T-cell (primary cell): ENCODE results near the gene SEMA3A. TPM values are rescaled to one million over a fixed set of nuclear protein-coding genes. Genes with fewer than 3 reads are reported as not detected.

Source experiments
- ATAC-seq, 4 experiments: fragments of 200-7000 bp in 3 of 4; fragments of 150-1000 bp in 1 of 4; cut with Tn5 transposase; replicated peaks in 1 of 4; 1 replicate in 3 of 4; 2 replicates in 1 of 4; pipeline ENCODE4 v1.10.0; 2021; ENCODE audit warnings: moderate library complexity in 3 of 4, mild to moderate bottlenecking in 2 of 4, moderate number of reproducible peaks in 1 of 4
- CTCF ChIA-PET, 2 donors: fragments of 300-600 bp; sonication (Branson Sonifier 250); formaldehyde crosslinking; loops; one replicate each; lab custom pipeline; 2022; ENCODE audit warnings: antibody characterized with exemption in 2 of 2; lab: Charles Lee
- POLR2A ChIA-PET, 2 donors: fragments of 300-600 bp; sonication (Branson Sonifier 250); formaldehyde crosslinking; loops; one replicate each; lab custom pipeline; 2022; ENCODE audit warnings: antibody characterized with exemption in 2 of 2; lab: Charles Lee
- DNase-seq, 35 experiments: peaks; one replicate each; pipeline versions ENCODE4 v3.0.0 to v3.0.0-alpha.2; 2013 to 2023
- H3K27ac ChIP-seq: one replicate; pipeline ENCODE4 v1.5.1; 2013; ENCODE audit warnings: low read length
- H3K27me3 ChIP-seq, 2 experiments: replicated peaks in 1 of 2; 1 replicate in 1 of 2; 2 replicates in 1 of 2; pipeline versions ENCODE4 v1.6.1 to v1.7.0; 2013; ENCODE audit warnings: low read length in 1 of 2, mixed read lengths in 1 of 2; ENCODE audit not compliant: control insufficient read depth in 2 of 2, insufficient read depth in 2 of 2; ENCODE audit errors: extremely low read depth in 1 of 2
- H3K36me3 ChIP-seq, 2 donors: 1 replicate in 1 of 2; 2 replicates in 1 of 2; pipeline versions ENCODE4 v1.6.1 to v1.7.0; 2013; ENCODE audit warnings: low read length in 1 of 2; ENCODE audit not compliant: control insufficient read depth in 2 of 2, insufficient read depth in 1 of 2; ENCODE audit errors: extremely low read depth in 1 of 2
- H3K4me1 ChIP-seq, 2 experiments: 1 replicate in 1 of 2; 2 replicates in 1 of 2; pipeline versions ENCODE4 v1.6.1 to v1.7.0; 2013; ENCODE audit warnings: low read length in 2 of 2, mixed read lengths in 1 of 2; ENCODE audit not compliant: insufficient read depth in 2 of 2, control insufficient read depth in 1 of 2; ENCODE audit errors: extremely low read depth in 1 of 2
- H3K4me3 ChIP-seq, 2 donors: 1 replicate in 1 of 2; 2 replicates in 1 of 2; pipeline versions ENCODE4 v1.5.1 to v1.7.0; 2013; ENCODE audit warnings: mild to moderate bottlenecking in 2 of 2, low read length in 1 of 2, moderate library complexity in 1 of 2; ENCODE audit not compliant: control insufficient read depth in 1 of 2; ENCODE audit errors: extremely low read depth in 1 of 2
- H3K9me3 ChIP-seq: 2 replicates; pipeline ENCODE4 v1.7.0; 2013
- H3K27ac Mint-ChIP-seq, 2 donors: one replicate each; pipeline ENCODE4 v1.8.0; 2020 to 2021; ENCODE audit warnings: mild to moderate bottlenecking in 2 of 2, mixed read lengths in 2 of 2
- H3K27me3 Mint-ChIP-seq, 2 donors: one replicate each; pipeline ENCODE4 v1.8.0; 2021 to 2022; ENCODE audit warnings: mixed read lengths in 2 of 2
- H3K36me3 Mint-ChIP-seq: one replicate; pipeline ENCODE4 v1.8.0; 2021; ENCODE audit warnings: mixed read lengths
- H3K4me1 Mint-ChIP-seq, 3 donors: one replicate each; pipeline ENCODE4 v1.8.0; 2020 to 2022; ENCODE audit warnings: mixed read lengths in 3 of 3, mild to moderate bottlenecking in 1 of 3
- H3K4me3 Mint-ChIP-seq, 3 donors: one replicate each; pipeline ENCODE4 v1.8.0; 2020 to 2022; ENCODE audit warnings: mild to moderate bottlenecking in 3 of 3, mixed read lengths in 3 of 3, moderate library complexity in 3 of 3
- H3K9me3 Mint-ChIP-seq, 3 donors: one replicate each; pipeline ENCODE4 v1.8.0; 2020 to 2022; ENCODE audit warnings: mixed read lengths in 3 of 3
- WGBS: methylation state at CpG from one replicate; pipeline ENCODE4 v1.1.5; 2013; ENCODE audit warnings: missing lambda C conversion rate; ENCODE audit not compliant: insufficient coverage; 5-methylcytosine and 5-hydroxymethylcytosine counted together
- total RNA-seq, 35 experiments: library from RNA in 6 of 35; stranded (reverse) in 6 of 35; fragments of 120-200 nt in 1 of 35; gene quantifications; one replicate each; pipeline versions ENCODE4 v1.2.1 to v1.2.4 and lab custom pipeline; 2013 to 2026

Gene SEMA3A
- total RNA-seq, 5 donors from 2014 or later (not counting 1 experiment from before 2014, with no cell fraction given) = 0.15 to 1.6 (median 0.53) TPM; not detected in 1

GRCh38 chr7:84136336-84136735 lies 58.3 kb downstream of the SEMA3A start:
- H3K36me3 ChIP-seq = no peaks in the 10 kb centered on the region
- Mint-ChIP-seq H3K36me3 (no peaks in the 10 kb centered on the region), H3K4me3 (no peak overlapping the region), H3K27me3 (no peaks in the 10 kb centered on the region), H3K4me1 (no peaks in the 10 kb centered on the region), H3K9me3 (peaks cover 0 to 4% (median 3%) of the 10 kb centered on the region in 3 donors), H3K27ac (no peak overlapping the region)
- ChIA-PET POLR2A (no interaction called here), CTCF (no interaction called here)
- ATAC-seq (no peak), DNase-seq (no peak)
- H3K4me1 ChIP-seq = no peaks in the 10 kb centered on the region
- H3K4me3 ChIP-seq = no peak overlapping the region
- 83% methylated on average over 2 of the region's 3 CpGs for WGBS
- no peak overlapping the region for H3K27ac ChIP-seq
- H3K27me3 ChIP-seq = no peaks in the 10 kb centered on the region
- H3K9me3 ChIP-seq = no peaks in the 10 kb centered on the region

- H3K27ac ChIP-seq = no peak overlapping the region
- Mint-ChIP-seq H3K27me3 (no peaks in the 10 kb centered on the region), H3K27ac (no peak overlapping the region), H3K36me3 (no peaks in the 10 kb centered on the region), H3K4me1 (no peaks in the 10 kb centered on the region), H3K4me3 (no peak overlapping the region), H3K9me3 (peaks cover 0 to 1% (median 0%) of the 10 kb centered on the region in 3 donors)
- no peak for ATAC-seq
- no peak overlapping the region for H3K4me3 ChIP-seq
- ChIA-PET CTCF (interaction anchor here in 1 of 2 donors (0.6 kb wide), 1 partner anchor 13 kb away, joined by 3 read pairs; no protein-coding TSS in a partner anchor), POLR2A (no interaction called here)
- WGBS = no CpG with 5 or more reads among the region's 1 CpG
- H3K36me3 ChIP-seq = no peaks in the 10 kb centered on the region
- no peaks in the 10 kb centered on the region for H3K27me3 ChIP-seq
- DNase-seq = no peak
- H3K9me3 ChIP-seq = no peaks in the 10 kb centered on the region
- no peaks in the 10 kb centered on the region for H3K4me1 ChIP-seq
Observed at GRCh38 chr7:84134169-84134568, 60.4 kb downstream of the SEMA3A start.

GRCh38 chr7:84125654-84126053 lies 68.9 kb downstream of the SEMA3A start:
- ChIA-PET POLR2A (no interaction called here), CTCF (no interaction called here)
- H3K4me3 ChIP-seq = no peak overlapping the region
- Mint-ChIP-seq H3K27me3 (no peaks in the 10 kb centered on the region), H3K4me3 (no peak overlapping the region), H3K9me3 (peaks cover 0 to 3% (median 3%) of the 10 kb centered on the region in 3 donors), H3K27ac (peak overlapping the region in 1 of 2 donors; percentile 43), H3K36me3 (no peaks in the 10 kb centered on the region), H3K4me1 (peaks cover 0 to 4% (median 1%) of the 10 kb centered on the region in 3 donors)
- DNase-seq (no peak), ATAC-seq (no peak)
- H3K27ac ChIP-seq = no peak overlapping the region
- no peaks in the 10 kb centered on the region for H3K36me3 ChIP-seq
- no CpG with 5 or more reads among the region's 2 CpGs for WGBS
- no peaks in the 10 kb centered on the region for H3K27me3 ChIP-seq
- no peaks in the 10 kb centered on the region for H3K9me3 ChIP-seq
- no peaks in the 10 kb centered on the region for H3K4me1 ChIP-seq

GRCh38 chr7:84123965-84124547 lies 70.5 kb downstream of the SEMA3A start:
- H3K4me3 Mint-ChIP-seq = no peak overlapping the region
- ATAC-seq (no peak), DNase-seq (no peak)
- peaks cover 0 to 3% (median under 1%) of the 10 kb centered on the region in 3 donors for H3K9me3 Mint-ChIP-seq
- H3K27me3 Mint-ChIP-seq = no peaks in the 10 kb centered on the region
- no peaks in the 10 kb centered on the region for H3K36me3 Mint-ChIP-seq
- H3K27ac Mint-ChIP-seq = no peak overlapping the region
- CTCF ChIA-PET = no interaction called here
- H3K4me1 Mint-ChIP-seq = peaks cover 0 to 4% (median 1%) of the 10 kb centered on the region in 3 donors
- Histone ChIP-seq H3K4me3 (no peak overlapping the region), H3K27me3 (no peaks in the 10 kb centered on the region), H3K4me1 (no peaks in the 10 kb centered on the region), H3K27ac (no peak overlapping the region), H3K9me3 (no peaks in the 10 kb centered on the region), H3K36me3 (no peaks in the 10 kb centered on the region)
- POLR2A ChIA-PET = no interaction called here
- WGBS = no CpG with 5 or more reads among the region's 5 CpGs

- DNase-seq = no peak
- no peaks in the 10 kb centered on the region for H3K27me3 Mint-ChIP-seq
- Histone ChIP-seq H3K27ac (no peak overlapping the region), H3K9me3 (no peaks in the 10 kb centered on the region), H3K4me3 (no peak overlapping the region), H3K27me3 (no peaks in the 10 kb centered on the region), H3K4me1 (no peaks in the 10 kb centered on the region), H3K36me3 (no peaks in the 10 kb centered on the region)
- POLR2A ChIA-PET = no interaction called here
- CTCF ChIA-PET = no interaction called here
- H3K4me3 Mint-ChIP-seq = no peak overlapping the region
- no peak overlapping the region for H3K27ac Mint-ChIP-seq
- no peaks in the 10 kb centered on the region for H3K36me3 Mint-ChIP-seq
- ATAC-seq = no peak
- peaks cover 0 to 3% (median 0%) of the 10 kb centered on the region in 3 donors for H3K9me3 Mint-ChIP-seq
- WGBS = no CpG with 5 or more reads among the region's 4 CpGs
- peaks cover 0 to 4% (median 1%) of the 10 kb centered on the region in 3 donors for H3K4me1 Mint-ChIP-seq
Observed at GRCh38 chr7:84122582-84123360, 71.8 kb downstream of the SEMA3A start.

- H3K4me1 Mint-ChIP-seq = peaks cover 0 to 4% (median 0%) of the 10 kb centered on the region in 3 donors
- H3K4me3 Mint-ChIP-seq = no peak overlapping the region
- H3K27ac ChIP-seq = no peak overlapping the region
- H3K4me1 ChIP-seq = no peaks in the 10 kb centered on the region
- no peaks in the 10 kb centered on the region for H3K36me3 Mint-ChIP-seq
- POLR2A ChIA-PET = no interaction called here
- CTCF ChIA-PET = no interaction called here
- no peak overlapping the region for H3K27ac Mint-ChIP-seq
- DNase-seq = no peak
- ATAC-seq = no peak
- no peaks in the 10 kb centered on the region for H3K27me3 ChIP-seq
- no peak overlapping the region for H3K4me3 ChIP-seq
- WGBS = no CpG with 5 or more reads among the region's 6 CpGs
- no peaks in the 10 kb centered on the region for H3K36me3 ChIP-seq
- H3K9me3 Mint-ChIP-seq = no peaks in the 10 kb centered on the region
- no peaks in the 10 kb centered on the region for H3K9me3 ChIP-seq
- no peaks in the 10 kb centered on the region for H3K27me3 Mint-ChIP-seq
Observed at GRCh38 chr7:84117304-84117703, 77.3 kb downstream of the SEMA3A start.
